Activated CD4-positive, CD25-positive, alpha-beta regulatory T cell treated with anti-CD3 and anti-CD28 coated beads, Interleukin-2, amount 50 U/mL, for 16 hours (primary cell): ENCODE measurements around the gene C2CD2.
"Not testable (repeated sequence)": the region's sequence is repeated elsewhere in the genome, so short reads cannot be mapped to it uniquely, and the experiment has no call there.

Experiments
- DNase-seq: peaks from one replicate; pipeline ENCODE4 v3.0.0-alpha.2; 2020; ENCODE audit warnings: low read depth, low spot score

C2CD2 gene

DNA sequence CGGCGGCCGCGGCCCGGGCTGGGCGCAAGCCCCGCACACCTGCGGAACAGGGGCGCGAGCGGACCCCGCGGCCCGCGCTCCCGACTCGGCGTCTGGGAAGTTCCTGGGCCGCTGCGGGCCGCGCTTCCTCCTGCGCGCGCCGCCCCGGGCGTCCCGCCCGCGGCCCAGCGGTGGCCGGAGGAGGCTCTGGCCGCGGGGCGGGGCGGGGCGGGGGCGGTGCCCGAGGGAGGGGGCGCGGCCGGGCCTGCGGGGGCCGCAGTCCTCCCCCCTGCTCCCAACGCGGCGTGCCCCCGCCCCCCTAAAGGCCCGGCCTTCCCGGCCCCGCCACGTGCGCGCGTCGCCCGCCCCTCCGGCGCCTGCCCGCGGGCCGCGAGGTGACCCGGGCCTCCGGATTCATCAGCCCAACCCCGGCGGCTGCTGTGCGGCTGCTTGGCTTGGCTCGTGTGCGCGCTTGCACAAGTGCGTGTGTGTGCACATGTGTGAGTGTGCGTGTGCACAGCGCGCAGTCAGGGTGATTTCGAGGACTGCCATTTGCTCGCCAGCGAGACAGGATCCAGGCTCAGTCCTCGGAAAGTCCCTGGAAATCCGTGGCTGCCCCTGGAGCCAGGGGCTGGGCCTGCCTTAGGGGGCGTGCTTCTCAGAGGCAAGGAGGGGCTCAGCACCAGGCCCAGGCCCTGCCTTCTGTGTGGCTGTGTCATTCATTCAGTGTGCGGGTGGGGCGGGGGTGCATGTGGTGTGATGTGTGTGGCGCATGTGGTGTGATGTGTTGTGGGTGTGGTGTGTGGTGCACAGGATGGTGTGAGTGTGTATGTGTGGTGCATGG is at the start of gene C2CD2:
Gene C2CD2 (minus strand): TSS at position 188 of the 823 bp plus-strand sequence. CDS start 370 bp downstream, outside the sequence.
- DNase-seq: no peak

GRCh38 chr21:42003051-42003461 is 49.2 kb upstream of the C2CD2 start:
- DNase-seq: no peak

GRCh38 chr21:42002421-42002958 is 48.7 kb upstream of the C2CD2 start:
- DNase-seq: peak; percentile 55

GRCh38 chr21:42001781-42002180 is 48.0 kb upstream of the C2CD2 start:
- no peak for DNase-seq

GRCh38 chr21:42000908-42001307 is 47.1 kb upstream of the C2CD2 start:
- DNase-seq: no peak

DNA sequence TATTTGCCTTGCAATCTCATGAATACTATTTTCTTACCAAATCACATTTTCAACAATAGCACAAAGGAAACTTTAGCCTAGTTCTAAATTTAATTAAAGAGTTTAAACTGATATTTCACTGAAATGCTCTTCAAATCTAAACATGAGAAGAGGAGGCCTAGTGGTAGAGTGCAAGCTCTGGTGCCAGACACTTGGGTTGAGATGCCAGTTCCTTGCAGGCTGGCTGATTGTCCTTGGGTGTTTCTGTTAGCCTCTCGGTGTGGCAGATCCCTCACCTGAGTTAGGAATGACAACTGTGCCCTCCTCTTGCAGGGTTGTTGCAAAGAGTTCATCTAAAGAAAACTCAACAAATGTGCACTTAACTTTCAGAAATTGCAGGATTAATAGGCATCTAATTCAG is 43.8 kb upstream of the C2CD2 start:
- no peak for DNase-seq

DNA sequence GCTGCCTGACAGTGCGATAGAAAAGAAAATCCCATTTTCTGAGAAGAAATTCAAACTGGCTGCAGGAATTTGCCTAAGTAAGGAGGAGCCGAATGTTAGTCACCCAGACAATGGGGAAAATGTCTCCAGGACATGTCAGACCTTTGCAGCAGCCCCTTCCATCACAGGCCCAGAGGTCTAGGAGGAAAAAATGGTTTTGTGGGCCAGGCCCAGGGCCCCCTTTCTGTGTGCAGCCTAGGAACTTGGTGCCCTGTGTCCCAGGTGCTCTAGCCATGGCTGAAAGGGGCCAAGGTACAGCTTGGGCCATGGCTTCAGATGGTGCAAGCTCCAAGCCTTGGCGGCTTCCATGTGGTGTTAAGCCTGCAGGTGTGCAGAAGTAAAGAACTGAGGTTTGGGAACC is 41.8 kb upstream of the C2CD2 start:
- DNase-seq: no peak

GRCh38 chr21:41994613-41995012 is 40.8 kb upstream of the C2CD2 start:
- not testable (repeated sequence) for DNase-seq

GRCh38 chr21:41993744-41994143 is 39.9 kb upstream of the C2CD2 start:
- DNase-seq: no peak

GRCh38 chr21:41992576-41992975 is 38.8 kb upstream of the C2CD2 start:
- DNase-seq: no peak

DNA sequence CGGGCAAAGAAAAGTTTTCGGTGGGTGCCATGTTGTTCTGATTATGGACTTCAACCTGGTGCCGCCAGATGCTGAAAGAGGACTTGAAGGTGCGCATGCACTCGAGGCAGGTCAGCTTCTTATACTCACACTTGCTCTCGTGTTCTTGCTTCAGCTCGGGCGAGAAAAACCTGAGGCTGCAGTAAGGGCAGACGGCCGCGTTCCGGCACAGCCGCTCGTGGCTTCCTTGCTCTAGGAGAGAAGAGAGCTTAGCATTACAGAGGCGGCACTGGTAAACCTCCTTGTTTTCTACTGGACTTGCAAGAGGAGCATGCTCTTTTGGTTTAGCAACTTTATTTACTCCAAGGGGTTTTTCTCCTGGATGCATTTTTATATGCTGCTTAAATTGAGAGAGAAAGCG is 37.8 kb upstream of the C2CD2 start:
- no peak for DNase-seq

DNA sequence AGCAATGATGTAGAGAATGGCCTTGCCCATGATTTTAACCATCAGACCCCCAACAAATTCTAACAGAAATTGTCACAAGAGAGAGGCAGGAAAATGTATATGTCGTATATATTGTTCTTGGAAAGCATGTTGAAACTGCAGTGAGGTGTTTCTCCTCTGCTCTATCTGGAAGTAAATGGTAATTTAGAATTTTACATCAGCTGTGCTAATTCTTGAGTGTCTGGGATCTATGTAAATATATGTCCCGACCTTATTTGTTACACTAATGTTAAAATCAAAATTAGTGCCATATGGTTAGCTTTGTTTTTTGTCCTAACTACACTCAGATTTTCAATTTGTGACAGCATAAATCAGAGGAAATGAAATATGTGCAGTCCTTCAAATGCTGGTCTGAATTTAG is 35.9 kb upstream of the C2CD2 start:
- DNase-seq: no peak

- no peak for DNase-seq
Measured at GRCh38 chr21:41987310-41987709, 33.5 kb upstream of the C2CD2 start.

DNA sequence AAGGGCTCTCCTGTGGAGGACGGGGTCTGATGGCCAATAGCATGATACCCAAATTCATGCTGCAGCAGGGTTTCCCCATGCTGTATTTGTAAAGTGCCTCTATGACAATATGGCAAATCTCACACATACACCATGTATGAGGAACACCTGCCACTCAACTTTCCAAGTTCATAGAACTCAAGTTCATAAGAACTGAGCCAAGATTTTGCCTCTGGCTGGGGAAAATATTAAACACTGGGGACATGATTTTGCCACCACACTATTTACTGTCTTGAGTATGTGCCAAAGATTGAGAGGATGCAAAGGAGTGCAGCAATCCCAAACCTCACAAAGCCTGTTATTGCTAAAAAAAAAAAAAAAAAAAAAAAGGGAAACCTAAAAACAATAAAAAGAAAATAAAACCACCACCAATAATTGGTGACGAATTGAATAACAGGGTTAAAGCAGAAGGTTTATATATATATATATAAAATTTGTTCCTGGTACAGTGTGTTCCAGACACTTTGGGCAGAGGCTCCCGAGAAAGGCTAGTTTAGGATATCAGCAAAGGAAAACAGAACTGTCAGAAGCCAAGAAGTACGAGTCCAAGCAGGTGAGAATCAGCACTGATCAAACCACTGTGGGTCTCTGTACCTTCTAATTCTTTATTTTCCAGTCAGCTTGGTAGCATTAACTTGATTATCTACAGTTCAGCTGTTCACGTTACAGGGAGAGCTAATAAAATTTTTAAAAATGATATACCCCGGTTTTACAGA is 32.0 kb upstream of the C2CD2 start:
- DNase-seq: no peak

DNA sequence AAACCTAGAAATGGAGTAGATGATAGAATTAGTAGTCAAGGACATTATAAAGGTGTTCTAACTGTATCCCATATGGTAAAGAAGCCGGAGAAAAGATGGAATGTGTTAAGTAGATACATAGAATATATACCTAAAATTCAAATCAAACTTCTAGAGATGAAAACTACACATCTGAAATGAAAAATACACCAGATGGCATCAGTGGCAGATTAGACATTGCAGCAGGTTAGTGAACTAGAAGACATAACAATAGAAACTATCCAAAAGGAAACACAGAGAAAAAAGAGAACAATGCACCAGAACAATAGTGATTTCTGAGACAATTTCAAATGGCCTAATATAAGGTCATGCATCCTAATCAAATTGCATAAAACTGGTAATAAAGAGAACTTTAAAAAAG is 29.4 kb upstream of the C2CD2 start:
- no peak for DNase-seq

- no peak for DNase-seq
Measured at GRCh38 chr21:41980561-41980960, 26.7 kb upstream of the C2CD2 start.

- no peak for DNase-seq
Measured at GRCh38 chr21:41979751-41980369, 26.0 kb upstream of the C2CD2 start.

DNA sequence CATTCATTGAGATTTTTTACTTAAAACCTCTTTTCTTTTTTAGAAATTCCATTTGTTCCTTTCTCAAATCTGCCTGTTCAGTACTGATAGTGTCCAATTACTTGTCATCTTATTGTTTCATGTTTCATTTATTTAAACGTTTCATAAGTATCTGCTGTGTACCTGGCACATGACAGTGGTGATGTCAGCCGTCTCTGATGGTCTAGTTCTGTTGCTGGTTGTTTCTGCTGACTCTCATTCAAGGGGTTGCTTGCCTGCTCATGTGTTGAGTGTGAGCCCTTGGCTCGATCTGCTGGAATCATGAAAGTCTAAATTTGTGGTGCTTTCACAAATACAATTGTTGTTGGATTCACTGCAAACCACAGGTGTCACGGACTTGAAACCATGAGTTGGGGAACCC is 25.5 kb upstream of the C2CD2 start:
- no peak for DNase-seq

DNA sequence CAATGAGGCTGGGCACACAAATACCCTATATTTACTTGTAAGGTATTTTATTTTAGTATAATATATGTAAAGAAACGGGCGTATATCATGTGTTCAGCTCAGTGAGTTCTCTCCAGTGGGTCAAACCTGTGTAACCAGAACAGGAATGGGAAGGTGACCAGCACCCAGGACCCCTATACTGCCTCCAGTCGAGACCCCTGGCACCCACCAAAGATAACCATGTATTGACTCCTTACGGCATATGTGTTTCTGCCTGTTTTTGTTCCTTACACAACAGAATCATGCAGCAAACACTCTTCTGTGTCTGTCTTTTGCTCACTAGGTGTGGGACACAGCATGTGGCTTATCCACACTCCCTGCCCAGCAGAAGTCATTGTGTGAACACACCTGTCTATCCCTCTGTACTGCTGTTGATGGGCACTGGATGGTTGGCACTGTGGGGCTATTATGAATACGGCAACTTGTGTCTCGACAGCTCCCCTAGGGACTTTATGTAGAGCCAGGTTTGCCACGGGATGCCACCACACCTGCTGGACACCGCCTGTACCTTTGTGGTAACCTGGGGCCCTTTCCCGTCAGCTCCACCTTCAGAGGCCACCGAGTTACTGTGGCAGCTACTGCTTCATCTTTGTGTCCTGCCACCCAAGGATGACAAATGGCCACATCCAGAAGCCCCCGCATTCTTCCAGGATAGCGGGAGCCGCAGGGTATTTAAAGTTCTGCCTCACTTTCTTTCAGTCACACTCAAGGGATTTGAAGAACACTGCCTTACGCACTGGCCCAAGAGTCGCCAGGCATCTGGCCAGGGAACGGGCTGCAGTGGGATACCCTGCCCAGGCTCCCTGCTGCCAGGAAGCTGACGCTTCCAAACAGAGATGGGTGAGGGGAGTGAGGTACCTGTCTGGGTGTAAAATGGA is 23.5 kb upstream of the C2CD2 start:
- DNase-seq: no peak

DNA sequence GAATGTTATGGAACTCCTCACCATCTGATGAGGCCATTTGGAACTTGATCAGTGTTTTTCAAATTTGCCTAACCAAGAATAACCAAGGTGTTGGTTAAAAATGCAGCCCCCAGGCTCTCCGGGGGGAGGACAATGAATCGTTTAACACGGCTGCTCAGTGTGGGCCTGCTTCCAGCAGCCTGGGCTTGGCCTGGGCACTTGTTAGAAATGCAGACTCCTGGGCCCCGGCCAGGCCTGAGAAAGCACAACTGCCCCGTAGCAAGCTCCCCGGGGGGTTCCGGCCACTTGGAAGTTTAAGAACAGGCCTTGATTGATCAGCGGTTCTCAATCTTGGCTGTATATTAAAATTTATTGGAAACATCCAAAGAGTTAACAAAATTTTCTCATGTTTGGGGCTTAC is 22.8 kb upstream of the C2CD2 start:
- no peak for DNase-seq
